SK-N-MC (cell line): ENCODE measurements around the gene C1orf116.

Experiments used
- EZH2 ChIP-seq: fragments of 200-600 bp; sonication (generic); IDR thresholded peaks from one replicate; pipeline ENCODE4 v1.6.1; 2017; ENCODE audit warnings: antibody characterized with exemption
- FOXP2 ChIP-seq: optimal IDR thresholded peaks from 2 replicates; pipeline ENCODE3; 2011; ENCODE audit warnings: mild to moderate bottlenecking, moderate library complexity; ENCODE audit not compliant: insufficient read depth; ENCODE audit errors: extremely low read length, control extremely low read depth
- POLR2AphosphoS5 ChIP-seq: IDR thresholded peaks from 2 replicates; pipeline ENCODE4 v1.6.1; 2012; ENCODE audit warnings: mild to moderate bottlenecking, low read depth, low read length, borderline replicate concordance

DNA sequence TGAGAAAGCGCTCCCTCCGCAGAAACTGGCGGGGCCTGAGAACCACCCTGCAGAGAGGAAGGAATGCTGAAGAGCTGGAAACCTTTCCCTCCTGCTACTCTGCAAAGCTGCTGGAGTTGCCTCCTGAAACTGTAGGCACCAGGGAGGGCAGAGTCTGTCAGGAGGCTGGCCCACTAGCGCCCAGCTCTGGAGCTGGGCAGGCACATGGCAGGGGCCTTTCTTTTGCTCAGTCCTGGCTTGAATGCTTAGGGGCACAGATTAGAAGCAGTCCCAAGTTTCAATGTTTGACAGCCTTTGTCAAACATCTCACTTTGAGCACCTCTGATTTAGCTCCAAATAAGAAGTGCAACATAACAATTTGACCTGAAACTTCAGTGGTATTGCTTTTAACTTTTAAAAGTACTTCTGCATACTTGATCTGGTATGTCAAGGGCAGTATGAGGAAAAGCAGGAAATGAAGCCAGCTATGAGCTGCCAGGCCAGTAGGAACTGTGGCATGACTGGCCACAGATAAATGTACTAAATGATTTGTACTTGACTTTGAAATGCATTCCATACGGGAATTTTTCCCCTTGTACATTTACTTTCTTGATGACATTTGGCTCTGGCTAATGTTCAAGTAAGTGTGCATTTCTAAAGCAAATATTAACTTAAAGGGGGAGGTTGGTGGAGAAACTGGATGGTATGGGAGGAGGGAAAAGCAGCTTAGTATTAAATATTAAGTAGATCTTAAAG is 7.2 kb downstream of the C1orf116 start:
- TF ChIP-seq POLR2AphosphoS5, result no peak
- no peak for TF ChIP-seq EZH2
- no peak for TF ChIP-seq FOXP2
